Stimulated activated CD4-positive, alpha-beta T cell treated with anti-CD3 and anti-CD28 coated beads, Interleukin-15, amount 100 ng/mL, for 24 hours (primary cell): ENCODE data around the gene KCTD2.
A peak's percentile ranks its signal among the peaks of the same experiment; 100 is the strongest.
"Not testable (repeated sequence)": the region's sequence is repeated elsewhere in the genome, so short reads cannot be mapped to it uniquely, and the experiment has no call there.

ENCODE experiments used
- DNase-seq: peaks from one replicate; pipeline ENCODE4 v3.0.0-alpha.2; 2020

Gene KCTD2

DNA sequence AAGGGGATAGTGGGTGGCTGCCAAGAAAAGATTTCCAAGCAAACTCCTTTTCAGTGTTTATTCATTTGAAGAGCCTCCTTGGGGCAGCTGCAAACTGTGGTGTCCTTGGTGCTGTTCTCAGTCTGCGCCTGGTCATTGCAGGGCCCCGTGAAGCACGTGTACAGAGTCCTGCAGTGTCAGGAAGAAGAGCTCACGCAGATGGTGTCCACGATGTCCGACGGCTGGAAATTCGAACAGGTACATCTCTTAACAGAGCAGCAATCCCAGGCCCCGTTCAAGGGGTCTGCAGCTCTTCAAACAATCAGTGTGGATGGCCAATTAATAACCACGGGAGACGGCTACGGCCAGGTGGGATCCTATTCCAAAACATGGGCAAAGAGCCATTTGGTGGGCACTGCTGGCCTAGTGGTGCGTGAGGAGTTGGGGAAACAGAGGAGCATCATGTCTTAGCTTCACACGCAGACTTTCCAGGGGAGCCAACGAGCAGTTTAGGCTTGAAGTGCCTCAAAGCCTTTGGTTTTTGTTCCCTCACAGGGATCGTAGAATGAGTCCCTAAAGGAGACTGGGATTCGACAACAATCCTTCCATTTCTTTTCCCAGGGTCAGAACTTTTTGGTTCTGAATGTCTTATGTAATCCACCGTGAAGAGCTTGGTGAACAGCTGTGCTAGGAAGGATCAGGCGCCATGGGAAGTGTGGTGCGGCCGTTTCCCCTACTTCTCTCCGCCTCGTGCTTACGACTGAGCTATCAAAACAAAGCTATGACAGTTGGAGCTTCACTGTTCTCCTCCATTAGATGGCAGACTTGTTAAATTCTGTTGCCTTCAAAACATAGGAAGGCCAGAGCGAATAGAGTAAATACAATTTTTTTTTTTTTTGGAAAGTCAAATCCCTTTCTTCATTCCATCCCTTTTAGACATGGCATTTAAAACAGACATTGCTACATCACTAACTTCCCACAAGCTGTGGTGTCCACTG is 12.6 kb downstream of the KCTD2 start:
- no peak for DNase-seq

DNA sequence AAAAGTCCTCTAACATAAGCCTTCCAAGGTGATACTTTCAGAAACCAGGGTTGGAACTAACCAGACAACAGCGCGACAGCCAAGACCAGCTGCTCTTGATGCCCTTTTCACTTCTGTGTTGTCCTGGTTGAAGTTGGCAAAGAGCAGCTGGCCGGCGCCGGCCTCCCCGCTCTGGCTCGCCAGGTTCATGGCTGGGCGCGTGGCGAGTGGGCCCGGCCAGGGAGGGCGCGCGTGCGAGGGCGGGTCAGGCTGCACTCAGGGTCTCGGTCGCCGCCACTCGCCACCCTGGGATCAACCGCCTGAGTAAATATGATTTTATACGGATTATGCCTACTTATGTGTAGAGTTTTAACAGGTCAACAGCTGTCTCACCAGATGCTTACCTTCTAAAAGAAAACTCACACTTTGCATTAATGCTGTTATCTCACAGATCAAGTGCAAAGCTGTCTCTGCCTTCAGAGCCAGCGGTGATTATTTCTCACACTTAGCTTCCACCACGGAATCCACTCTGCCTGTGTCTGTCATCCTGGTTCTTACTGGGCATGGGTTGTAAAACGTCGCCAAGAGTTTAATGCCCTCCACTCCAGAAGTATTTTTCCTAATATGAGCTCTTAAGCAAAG is 13.5 kb downstream of the KCTD2 start:
- no peak for DNase-seq

DNA sequence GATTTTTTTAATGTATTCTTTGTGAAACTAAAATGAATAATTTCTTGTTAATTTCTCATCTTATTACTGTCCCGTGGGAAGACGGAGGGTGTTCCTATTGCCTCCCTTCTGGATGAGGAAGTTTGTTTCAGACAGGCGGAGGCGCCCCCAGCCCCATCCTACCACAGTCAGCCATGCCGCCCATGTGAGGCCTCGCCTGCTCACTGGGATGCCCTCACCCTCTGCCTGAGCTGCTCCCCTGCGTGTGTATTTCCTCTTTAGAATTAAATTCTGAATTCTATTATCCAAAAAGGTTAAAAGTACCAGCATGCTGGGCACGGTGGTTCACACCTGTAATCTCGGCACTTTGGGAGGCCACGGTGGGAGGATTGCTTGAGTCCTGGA is 14.0 kb downstream of the KCTD2 start:
- DNase-seq: no peak

DNA sequence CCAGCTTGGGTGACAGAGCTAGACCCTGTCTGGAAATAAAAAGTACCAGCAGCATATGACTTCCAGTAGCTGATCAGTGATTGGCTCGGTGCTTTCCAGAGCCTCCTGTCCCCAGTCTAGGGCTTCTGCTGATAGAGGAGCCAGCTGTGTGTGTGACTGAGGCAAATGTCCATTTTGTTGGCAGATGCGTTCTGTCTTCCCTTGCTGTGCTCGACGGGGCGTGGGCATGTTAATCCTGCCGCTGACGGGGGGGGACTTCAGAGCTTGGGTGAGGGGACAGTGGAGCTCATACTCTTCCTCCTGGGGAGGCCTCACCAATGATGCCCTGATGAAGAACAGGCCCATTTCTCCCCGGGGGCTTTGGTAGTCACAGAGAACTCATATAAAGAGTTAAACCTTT is 14.6 kb downstream of the KCTD2 start:
- DNase-seq: no peak

DNA sequence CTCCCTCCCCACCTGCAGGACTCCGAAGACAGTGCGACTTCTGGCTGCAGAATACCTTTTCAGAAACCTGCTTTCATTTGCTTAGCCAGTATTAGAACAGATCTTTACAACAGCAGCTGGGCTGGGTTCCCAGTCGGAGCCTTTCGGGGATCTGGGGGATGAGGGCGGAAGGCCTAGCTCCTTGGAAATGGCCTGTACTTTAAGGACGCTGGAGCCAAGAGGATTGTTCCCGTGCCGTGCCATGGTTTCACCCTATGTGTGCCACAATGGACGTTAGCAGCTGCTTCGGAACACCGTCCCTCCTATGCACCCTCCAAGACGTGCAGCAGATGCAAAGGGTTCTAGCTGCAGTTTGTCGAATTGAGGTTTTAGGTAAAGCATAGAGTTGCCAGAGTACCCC is 16.2 kb downstream of the KCTD2 start:
- no peak for DNase-seq

DNA sequence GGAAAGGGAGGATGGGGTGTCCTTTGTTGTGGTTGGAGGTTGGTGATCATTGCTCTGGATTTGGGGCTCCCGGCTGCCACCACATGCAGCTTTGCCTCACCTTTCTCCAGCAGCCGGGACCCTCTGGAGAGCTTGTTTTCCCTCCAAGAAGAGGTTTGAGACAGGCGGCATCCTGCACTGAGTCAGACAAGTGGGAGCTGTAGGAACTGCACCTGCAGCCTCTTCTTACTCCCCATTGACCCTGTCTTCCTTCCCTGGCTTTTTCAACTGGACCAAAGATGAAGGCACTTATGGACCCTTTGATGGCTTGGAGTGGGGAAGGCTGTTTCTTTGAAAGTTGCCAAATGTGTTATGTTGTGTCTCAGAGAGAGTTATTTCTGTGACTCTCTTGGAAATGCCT is 16.6 kb downstream of the KCTD2 start:
- no peak for DNase-seq

DNA sequence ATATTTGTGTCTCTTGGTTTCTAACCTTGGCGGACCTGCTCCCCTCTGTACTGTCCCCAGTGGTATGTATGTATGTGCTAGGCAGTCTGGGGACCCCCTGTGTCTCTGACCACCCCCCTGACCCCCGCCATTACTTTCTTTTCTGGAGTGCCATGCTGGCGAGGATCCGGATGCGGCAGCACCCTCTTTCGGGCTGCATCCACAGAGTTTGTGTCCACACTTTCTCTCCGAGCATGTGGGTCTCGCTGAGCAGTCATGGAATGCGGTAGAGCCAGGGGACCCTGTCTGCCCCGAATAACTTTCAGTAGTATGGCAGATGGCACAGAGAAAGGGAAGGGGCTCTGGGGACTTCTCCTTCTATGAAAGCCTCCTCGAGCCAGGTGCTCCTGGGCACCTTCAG is 17.0 kb downstream of the KCTD2 start:
- no peak for DNase-seq

DNA sequence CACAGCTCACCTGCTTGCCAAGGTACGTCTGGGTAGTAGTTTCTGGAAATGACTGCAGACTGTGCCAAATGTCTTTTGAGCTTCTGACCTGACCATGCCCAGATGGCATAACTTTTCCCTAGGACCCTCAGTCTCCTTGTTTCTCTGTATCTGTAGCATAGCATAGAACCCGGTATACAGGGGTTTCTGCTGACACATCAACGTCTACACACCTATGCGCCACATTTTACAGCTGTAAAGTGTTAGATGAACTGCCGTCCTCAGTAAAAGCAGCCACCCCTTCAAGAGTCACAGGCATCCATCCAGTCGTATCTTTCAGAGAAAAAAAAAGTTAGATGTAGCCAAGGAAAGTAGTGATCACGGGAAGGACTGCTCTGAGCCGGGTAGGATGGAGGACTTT is 17.4 kb downstream of the KCTD2 start:
- no peak for DNase-seq

DNA sequence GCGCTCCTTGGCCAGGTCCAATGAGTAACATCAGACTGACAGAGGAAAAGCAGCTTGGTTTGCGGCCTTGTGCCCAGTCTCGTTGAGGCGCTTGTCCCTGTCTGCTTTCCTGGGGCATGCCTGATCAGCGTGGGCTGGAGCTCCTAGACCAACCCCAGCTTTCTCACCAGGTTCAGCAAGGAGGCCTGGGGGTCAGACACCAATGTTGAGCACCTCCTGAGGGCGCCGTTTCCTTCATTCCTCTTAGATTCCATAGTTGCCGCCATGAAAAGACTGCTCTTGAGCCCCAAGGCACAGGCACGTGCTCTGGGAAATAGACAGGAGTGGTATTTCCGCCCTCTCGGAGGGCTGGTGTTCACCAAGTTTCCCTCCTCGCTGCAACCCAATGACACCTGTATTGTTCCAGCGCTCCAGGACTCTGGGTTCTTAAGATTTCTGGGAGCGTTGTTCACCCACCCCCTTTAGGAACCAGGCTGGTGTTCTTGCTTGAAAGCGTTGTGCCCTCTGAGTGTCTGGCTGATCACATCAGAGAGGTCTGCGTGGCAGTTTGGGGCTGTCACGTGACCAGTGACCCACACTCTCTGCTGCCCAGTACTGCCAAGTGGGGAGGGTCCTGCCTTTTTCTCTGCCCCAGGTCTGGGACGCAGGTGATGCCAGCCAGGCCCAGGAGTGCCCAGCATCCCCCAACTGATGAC is 18.0 kb downstream of the KCTD2 start:
- DNase-seq: no peak

DNA sequence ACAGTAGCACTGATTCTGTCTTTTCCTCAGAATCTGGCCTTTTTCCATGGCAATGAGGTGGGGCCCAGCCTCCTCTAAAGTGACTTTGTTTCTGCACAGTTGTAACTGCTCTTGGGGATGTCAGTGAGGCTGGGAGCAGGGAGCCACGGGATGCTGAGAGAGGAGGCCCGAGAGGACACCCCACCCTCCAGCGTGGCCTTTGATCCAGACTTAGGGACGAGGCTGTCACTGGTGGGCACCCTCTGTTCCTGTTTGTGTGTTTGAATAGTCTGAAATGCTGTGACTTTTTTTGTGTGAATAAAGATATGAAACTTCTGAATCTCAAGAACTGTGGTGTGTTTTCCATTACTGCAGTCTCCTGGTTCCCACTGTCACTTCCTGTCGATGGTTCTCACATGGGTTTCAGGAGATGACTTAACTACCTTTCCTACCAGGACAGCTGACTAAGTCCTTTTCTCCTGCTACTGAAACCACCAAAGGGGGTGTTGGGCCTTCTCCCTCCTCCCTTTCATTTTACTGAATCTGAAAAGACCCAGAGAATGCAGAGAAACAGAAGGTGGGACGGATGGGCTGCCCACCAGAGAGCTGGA is 18.6 kb downstream of the KCTD2 start:
- DNase-seq: peak; percentile 51

DNA sequence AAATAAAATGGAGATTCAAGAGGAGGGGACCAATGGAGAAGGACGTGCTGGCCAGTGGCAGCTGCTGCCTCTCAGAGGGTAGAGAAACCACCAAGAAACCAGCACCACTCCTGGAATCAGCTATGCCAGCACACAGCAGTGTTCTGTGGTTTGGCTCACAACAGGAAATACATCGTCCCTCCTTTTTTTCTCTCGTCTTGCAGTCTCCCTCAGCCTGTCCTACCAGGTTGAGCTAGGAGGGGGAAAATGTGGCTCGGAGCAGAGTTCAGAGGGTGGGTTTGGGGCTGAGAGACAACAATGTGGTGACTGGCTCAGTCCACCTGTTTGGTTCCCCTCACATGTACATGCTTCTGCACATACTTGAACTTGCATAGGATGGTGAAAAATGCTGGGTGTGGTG is 20.8 kb downstream of the KCTD2 start:
- peak; percentile 36 for DNase-seq

DNA sequence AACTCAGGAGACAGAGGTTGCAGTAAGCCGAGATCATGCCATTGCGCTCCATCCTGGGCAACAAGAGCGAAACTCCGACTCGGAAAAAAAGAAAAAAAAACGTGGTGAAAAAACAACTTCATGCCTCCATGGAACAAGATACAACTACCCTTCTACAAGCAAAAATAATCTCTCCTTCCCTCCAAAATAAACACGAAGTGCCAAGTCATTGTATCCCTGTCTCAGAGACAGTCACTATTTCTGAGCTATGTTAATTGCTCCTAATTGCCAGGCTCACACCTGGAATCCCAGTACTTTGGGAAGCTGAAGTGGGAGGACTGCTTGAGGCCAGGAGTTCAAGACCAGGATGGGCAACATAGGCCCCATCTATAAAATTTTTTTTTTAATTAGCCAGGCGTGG is 21.7 kb downstream of the KCTD2 start:
- DNase-seq: no peak

DNA sequence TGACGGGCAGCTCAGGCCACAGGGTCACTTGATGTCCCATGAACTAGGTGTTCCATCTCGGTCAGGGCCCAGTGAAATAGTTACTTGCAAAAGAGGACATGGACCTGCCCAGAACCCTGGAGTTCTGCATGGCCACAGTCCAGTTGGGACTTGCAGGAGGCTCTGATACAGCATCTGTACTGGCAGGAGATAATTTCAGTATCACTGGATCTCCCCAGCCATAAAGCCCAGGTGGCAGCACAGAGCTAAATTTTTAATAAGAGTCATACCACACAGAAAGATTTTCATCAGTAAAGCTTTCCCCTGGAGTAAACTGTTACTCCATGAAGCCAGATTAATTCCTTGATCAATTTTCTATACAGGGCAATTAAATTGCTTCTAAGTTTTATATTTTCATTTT is 22.8 kb downstream of the KCTD2 start:
- DNase-seq: no peak

DNA sequence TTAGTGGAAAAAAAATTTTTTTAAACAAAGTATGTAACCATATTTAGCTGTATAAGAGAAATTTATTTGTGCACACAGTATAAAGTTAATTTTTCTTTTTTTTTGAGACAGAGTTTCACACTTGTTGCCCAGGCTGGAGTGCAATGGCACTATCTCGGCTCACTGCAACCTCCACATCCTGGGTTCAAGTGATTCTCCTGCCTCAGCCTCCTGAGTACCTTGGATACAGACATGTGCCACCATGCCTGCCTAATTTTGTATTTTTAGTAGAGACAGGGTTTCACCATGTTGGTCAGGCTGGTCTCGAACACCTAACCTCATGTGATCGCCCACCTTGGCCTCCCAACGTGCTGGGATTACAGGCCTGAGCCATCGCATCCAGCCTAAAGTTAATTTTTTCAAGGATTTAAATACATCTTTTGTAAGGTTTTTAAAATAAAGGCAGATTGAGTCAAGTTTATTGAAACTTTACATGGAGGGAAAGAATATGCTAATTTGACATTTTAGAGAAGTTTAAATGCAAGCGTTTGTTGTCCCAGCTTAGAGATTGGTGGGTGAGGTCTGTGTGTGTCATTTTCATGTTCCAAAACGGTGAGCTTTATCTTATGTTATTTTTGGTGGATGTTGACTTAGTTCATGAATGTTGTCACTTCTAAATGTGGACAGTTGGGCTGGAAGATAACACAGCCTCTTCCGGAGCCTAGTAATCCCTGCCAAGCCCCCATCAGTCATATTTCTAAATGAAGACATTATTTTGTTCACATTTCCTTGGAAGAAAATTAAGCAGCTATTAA is 24.6 kb downstream of the KCTD2 start:
- DNase-seq: not testable (repeated sequence)

DNA sequence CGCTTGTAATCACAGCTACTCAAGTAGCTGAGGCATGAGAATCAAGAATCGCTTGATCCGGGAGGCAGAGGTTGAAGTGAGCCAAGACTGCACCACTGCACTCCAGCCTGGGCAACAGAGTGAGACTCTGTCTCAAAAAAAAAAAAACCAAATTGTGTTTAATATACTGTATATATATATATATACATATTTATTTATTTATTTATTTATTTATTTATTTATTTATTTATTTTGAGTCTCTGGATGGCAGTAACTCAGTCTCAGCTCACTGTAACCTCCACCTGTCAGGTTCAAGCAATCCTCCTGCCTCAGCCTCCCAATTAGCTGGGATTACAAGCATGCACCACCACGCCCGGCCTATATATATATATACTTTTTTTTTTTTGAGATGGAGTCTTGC is 25.9 kb downstream of the KCTD2 start:
- not testable (repeated sequence) for DNase-seq

DNA sequence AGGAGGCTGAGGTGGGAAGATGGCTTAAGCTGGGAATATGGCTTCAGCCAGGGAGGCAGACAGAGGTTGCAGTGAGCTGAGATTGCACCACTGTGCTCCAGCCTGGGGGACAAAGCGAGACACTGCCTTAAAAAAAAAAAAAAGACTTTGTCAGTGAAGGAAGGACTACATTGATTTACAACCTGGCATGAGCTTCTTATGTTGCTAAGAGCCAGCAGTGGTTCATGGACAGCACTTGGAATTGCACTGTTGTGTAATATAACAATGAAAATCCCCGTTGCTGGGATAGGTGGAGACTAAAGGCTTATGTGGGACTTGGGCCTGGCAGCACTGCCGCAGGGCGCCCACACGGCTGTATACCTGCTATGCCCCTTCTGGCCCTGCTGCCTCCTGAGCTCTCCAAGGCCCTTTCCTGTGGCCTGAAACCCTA is 26.6 kb downstream of the KCTD2 start:
- no peak for DNase-seq

DNA sequence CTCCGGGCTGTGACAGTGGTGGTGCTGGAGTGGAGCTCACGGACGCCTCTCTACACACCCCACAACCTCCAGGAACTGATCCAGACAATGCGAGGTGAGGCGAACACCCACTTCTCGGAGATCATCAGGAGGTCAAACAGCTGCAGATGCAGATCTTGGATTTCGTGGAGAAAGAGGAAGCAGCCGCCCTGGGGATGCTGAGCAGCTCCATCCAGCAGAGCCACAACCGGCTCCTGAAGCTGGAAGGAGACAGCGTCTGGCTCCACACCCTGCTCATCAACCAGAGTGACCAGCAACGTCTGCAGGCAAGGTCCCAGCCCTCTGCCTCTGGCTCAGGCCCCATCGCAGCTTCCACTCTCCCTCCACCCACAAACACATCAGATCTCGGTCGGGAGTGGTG is 27.5 kb downstream of the KCTD2 start:
- no peak for DNase-seq

DNA sequence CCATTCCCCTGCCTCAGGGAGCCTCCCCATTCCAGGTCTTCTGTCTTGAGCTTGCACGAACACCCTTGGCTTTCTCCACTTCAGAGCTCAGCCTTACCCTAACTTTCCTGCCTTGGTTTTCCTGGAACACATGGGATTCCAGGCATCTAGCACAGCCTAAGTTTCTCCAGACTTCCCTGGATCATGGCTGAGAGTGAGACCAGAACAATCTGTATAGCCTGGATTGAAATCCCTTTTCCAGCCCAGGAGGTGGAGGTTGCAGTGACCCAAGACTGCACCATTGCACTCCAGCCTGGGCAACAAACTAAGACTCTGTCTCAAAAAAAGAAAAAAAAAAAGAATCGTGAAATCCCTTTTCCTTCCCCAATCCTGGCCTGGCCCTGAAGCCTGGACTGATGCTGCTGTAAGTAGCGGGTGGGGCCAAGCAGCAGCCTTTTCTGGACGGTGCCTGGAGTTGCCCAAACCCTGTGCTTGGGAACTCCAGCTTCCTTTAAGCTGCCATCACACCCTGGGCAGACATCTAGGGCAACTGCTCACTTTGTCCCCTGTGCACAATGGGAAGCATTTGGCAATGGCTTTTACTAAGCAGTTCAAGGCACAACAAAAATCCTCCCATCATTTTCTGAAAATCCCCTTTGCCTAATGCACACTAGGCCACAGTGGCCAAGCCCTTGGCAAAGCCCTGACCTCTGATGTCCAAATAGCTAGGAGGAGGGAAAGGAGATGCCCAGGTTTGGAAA is 28.7 kb downstream of the KCTD2 start:
- DNase-seq: no peak

DNA sequence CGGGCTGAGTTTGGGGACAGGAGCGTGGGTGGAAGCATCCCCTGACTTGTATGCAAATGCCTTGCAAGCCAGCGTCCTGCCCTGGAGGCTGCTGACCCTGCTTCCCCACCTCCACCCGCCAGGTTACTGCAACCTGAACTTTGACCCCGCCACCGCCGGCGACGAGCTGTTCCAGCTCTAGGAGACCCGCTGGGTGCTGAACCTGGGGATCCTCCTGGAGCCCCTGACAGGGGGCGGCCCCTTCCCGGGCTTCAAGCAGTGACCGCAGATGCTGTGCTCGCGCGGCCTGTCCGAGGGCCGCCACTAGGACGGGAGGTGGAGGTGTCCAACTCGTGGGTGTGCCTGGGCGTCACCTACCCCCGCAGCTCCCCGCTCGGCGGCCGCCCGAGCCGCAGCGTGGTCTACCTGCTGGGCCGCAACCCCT is 30.1 kb downstream of the KCTD2 start:
- peak; percentile 11 for DNase-seq

DNA sequence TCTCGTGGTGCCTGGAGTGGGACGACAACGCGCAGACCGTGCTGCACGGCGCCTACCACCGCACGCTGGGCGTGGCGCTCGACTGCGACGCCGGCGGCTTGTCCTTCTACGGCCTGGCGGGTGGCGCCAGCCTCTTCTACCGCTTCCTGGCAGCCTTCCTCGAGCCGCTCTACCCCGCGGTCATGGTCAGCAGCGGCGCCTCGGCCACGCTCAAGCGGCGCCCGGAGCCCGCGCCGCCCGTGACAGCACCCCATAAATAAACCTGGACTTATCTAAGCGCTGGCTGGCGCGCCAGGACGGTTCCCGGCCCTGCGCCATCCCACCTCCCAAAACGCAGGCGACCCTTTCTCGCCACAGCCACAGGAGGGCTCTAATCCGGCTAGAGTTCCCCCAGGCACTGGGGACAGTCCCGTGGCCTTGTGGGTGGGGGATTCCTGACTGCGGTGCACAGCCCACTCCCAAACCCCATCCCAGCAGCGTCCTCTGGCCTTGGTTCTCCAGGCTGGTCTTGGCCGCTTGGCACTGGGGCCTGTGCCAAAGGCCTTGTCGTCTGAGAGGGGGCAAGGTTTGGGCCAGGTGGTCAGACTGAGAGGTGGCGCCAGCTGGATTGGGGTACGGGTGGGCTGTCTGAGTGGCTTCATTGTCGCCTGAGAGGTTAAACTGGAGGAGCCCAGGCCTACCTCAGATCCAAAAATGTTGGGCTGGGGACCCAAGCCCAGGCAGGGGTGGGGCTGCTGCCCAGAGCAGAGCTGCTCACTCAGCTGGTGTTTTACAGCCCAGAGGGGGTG is 30.7 kb downstream of the KCTD2 start:
- peak; percentile 69 for DNase-seq
